ENCODE measurements around the gene SEC14L5.
"Not testable (repeated sequence)": the region's sequence is repeated elsewhere in the genome, so short reads cannot be mapped to it uniquely, and the experiment has no call there.

The SEC14L5 gene

GRCh38 chr16:4957420-4957719 lies 760 bp upstream of the SEC14L5 start:
- no peak for DNase-seq

GRCh38 chr16:4958510-4959438 lies 644 bp downstream of the SEC14L5 start:
- no peak for DNase-seq

- no peak for DNase-seq
Observed at GRCh38 chr16:4960579-4960978, 2.4 kb downstream of the SEC14L5 start.

GRCh38 chr16:4962716-4963115 lies 4.6 kb downstream of the SEC14L5 start:
- no peak for DNase-seq

- not testable (repeated sequence) for DNase-seq
Observed at GRCh38 chr16:4963527-4963926, 5.4 kb downstream of the SEC14L5 start.

- no peak for DNase-seq
Observed at GRCh38 chr16:4966736-4967453, 8.8 kb downstream of the SEC14L5 start.

- not testable (repeated sequence) for DNase-seq
Observed at GRCh38 chr16:4968278-4968677, 10.1 kb downstream of the SEC14L5 start.

GRCh38 chr16:4968879-4969483 lies 10.9 kb downstream of the SEC14L5 start:
- DNase-seq: peak; percentile 24

- no peak for DNase-seq
Observed at GRCh38 chr16:4970010-4970409, 11.9 kb downstream of the SEC14L5 start.

GRCh38 chr16:4972938-4973587 lies 14.9 kb downstream of the SEC14L5 start:
- no peak for DNase-seq

- DNase-seq: no peak
Observed at GRCh38 chr16:4976079-4976478, 17.9 kb downstream of the SEC14L5 start.

GRCh38 chr16:4976611-4977145 lies 18.5 kb downstream of the SEC14L5 start:
- no peak for DNase-seq

- no peak for DNase-seq
Observed at GRCh38 chr16:4979164-4979563, 21.0 kb downstream of the SEC14L5 start.

- DNase-seq: no peak
Observed at GRCh38 chr16:4979736-4980660, 21.9 kb downstream of the SEC14L5 start.

GRCh38 chr16:4980691-4981090 lies 22.6 kb downstream of the SEC14L5 start:
- DNase-seq: no peak

- no peak for DNase-seq
Observed at GRCh38 chr16:4981473-4981872, 23.3 kb downstream of the SEC14L5 start.

GRCh38 chr16:4982056-4982867 lies 24.1 kb downstream of the SEC14L5 start:
- no peak for DNase-seq

- no peak for DNase-seq
Observed at GRCh38 chr16:4984174-4984990, 26.3 kb downstream of the SEC14L5 start.

GRCh38 chr16:4987250-4987579 lies 29.1 kb downstream of the SEC14L5 start:
- no peak for DNase-seq
